ENCODE data around the gene FARS2. TPM values are rescaled to one million over a fixed set of nuclear protein-coding genes. Genes with fewer than 3 reads are reported as not detected.

FARS2 gene
- total RNA-seq, 1 donor from 2014 or later = 23.3 TPM

- peaks cover 5% of the 10 kb centered on the region for H3K4me1 Mint-ChIP-seq
- peaks cover 12% of the 10 kb centered on the region for H3K36me3 Mint-ChIP-seq (ENCODE audit: low read depth)
- no peak for DNase-seq (ENCODE audit: low read depth, low spot score)
- H3K27me3 Mint-ChIP-seq (ENCODE audit: low read depth) = no peaks in the 10 kb centered on the region
- no peak overlapping the region for H3K27ac Mint-ChIP-seq (ENCODE audit: unreplicated experiment)
- no peak overlapping the region for H3K4me3 Mint-ChIP-seq
- no peak for TF ChIP-seq CTCF (conservative IDR thresholded peaks at IDR 0.05)
- peaks cover 8% of the 10 kb centered on the region for H3K9me3 Mint-ChIP-seq
Measured at GRCh38 chr6:5638666-5639065, 377.4 kb downstream of the FARS2 start.

DNA sequence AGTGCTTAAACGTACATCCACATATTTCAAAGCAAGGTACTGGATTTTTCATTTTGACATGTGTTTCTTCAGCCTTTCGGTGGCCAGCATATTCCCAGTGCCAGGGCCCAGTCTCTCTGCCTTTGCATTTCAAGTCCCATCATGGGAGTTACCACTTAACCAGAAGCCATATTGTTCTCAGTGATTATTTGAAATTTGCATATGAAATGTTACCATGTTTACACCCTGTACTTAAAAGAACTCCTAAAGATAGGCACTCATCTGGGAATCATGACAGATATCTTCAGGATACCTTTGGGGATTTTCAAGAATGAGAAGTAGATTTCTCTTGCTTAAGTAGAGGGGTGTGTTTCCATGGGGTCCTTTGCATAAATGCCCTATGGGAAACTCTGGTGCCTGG lies 377.9 kb downstream of the FARS2 start:
- Mint-ChIP-seq H3K4me3 (no peak overlapping the region), H3K36me3 (ENCODE audit: low read depth) (peaks cover 12% of the 10 kb centered on the region), H3K4me1 (peaks cover 5% of the 10 kb centered on the region), H3K27me3 (ENCODE audit: low read depth) (no peaks in the 10 kb centered on the region), H3K9me3 (peaks cover 8% of the 10 kb centered on the region), H3K27ac (ENCODE audit: unreplicated experiment) (no peak overlapping the region)
- TF ChIP-seq CTCF (conservative IDR thresholded peaks at IDR 0.05) = no peak
- DNase-seq (ENCODE audit: low read depth, low spot score) = no peak

GRCh38 chr6:5640614-5641013 lies 379.3 kb downstream of the FARS2 start:
- Mint-ChIP-seq H3K36me3 (ENCODE audit: low read depth) (peaks cover 12% of the 10 kb centered on the region), H3K4me1 (peaks cover under 1% of the 10 kb centered on the region), H3K4me3 (no peak overlapping the region), H3K27me3 (ENCODE audit: low read depth) (no peaks in the 10 kb centered on the region), H3K27ac (ENCODE audit: unreplicated experiment) (no peak overlapping the region), H3K9me3 (peaks cover 8% of the 10 kb centered on the region)
- no peak for DNase-seq (ENCODE audit: low read depth, low spot score)
- TF ChIP-seq CTCF (conservative IDR thresholded peaks at IDR 0.05) = no peak

DNA sequence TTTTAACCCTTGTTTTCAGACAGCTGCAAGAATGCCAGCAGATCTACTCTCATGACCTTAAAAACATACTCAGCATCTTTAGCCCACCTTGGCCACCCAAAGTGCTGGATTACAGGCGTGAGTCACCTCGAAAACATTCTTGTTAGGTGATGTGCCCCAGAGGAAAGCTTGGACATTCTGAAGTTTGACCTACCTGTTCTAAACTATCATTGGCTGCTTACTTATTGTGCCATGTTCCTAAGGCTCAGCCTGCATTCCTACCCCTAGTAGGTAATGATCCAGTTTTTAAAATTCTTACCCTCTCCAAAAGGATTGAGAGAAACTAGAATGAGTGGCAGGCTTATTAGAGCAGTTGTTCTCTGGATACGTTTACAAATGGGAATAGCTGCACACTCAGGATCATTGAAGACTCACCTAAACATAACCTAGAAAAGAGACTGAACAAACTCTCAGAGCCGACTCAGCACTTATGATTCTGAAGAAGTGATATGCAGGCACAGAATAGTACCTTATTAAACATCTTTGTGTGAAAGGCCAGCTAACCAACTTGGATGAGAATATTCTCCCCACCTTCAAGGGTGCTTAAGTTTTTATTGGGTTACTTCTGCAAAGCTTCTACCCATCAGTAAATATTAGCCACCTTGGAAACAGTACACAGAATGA lies 383.3 kb downstream of the FARS2 start:
- DNase-seq (ENCODE audit: low read depth, low spot score) = no peak
- H3K9me3 Mint-ChIP-seq = peaks cover 8% of the 10 kb centered on the region
- peaks cover 12% of the 10 kb centered on the region for H3K36me3 Mint-ChIP-seq (ENCODE audit: low read depth)
- H3K4me1 Mint-ChIP-seq = peaks cover 5% of the 10 kb centered on the region
- no peak for TF ChIP-seq CTCF (conservative IDR thresholded peaks at IDR 0.05)
- no peak overlapping the region for H3K4me3 Mint-ChIP-seq
- H3K27ac Mint-ChIP-seq (ENCODE audit: unreplicated experiment) = no peak overlapping the region
- H3K27me3 Mint-ChIP-seq (ENCODE audit: low read depth) = no peaks in the 10 kb centered on the region

DNA sequence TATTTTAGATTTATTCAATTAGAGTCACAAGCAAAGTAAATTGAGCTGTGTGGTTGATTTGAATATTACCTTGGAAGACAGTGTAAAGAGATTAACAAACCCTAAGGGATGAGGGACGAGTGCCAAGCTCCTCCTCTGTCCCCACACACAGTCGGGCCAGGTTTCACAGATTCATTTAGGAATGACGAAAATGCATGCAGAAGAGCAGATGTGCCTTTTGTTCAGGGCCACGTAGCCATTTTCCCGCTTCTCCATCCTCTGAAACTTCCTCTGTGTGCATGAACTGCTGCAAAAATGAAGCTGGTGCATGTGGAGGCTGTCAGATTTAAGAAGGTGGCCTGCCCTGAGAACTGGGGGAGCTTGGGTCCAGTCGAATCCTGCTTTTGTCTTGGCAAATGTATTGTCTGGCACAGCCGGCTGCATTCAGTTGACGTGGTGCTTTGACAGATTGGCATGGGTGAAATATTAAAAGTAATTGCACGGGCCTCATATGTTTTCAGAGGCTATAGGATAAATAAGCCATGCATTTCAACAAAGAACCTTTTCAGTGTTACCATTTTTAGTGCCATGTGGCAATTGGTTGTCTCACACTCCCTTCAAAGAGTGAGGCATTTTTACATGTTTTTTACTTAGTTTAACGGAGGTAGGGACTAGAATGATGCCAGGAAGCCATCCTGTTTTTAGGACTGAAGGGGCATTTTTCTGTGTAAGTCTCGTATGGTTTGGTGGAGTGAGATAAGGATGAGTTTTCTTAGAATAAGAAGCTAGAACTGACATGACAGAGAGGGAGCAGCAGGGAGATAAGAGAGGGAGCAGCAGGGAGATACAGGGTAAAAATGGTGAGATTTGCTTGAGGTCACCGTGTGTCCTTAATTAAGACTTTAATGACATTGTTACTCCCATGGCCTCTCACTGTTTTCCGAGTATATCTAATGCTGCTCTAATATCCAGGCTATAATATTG lies 384.3 kb downstream of the FARS2 start:
- no peak overlapping the region for H3K4me3 Mint-ChIP-seq
- no peak overlapping the region for H3K27ac Mint-ChIP-seq (ENCODE audit: unreplicated experiment)
- no peak for TF ChIP-seq CTCF (conservative IDR thresholded peaks at IDR 0.05)

More for the DNA sequence above, 384.3 kb downstream of the FARS2 start:
- H3K4me1 Mint-ChIP-seq = peaks cover 5% of the 10 kb centered on the region
- H3K9me3 Mint-ChIP-seq = peaks cover 3% of the 10 kb centered on the region
- DNase-seq (ENCODE audit: low read depth, low spot score) = no peak
- peaks cover 6% of the 10 kb centered on the region for H3K36me3 Mint-ChIP-seq (ENCODE audit: low read depth)
- no peaks in the 10 kb centered on the region for H3K27me3 Mint-ChIP-seq (ENCODE audit: low read depth)

Measured in neural crest cell (in vitro differentiated cells).